HTR-8/SVneo (cell line): ENCODE data around the gene PPP6R2.
A peak's percentile ranks its signal among the peaks of the same experiment; 100 is the strongest.
"Not testable (repeated sequence)": the region's sequence is repeated elsewhere in the genome, so short reads cannot be mapped to it uniquely, and the experiment has no call there.

Source experiments
- DNase-seq: peaks from one replicate; pipeline ENCODE4 v3.0.0; 2011; ENCODE audit warnings: low spot score, mixed read lengths; ENCODE audit not compliant: insufficient read length
- FAIRE-seq: peaks from 2 replicates; lab custom pipeline; 2011; peaks lifted over from hg19 to GRCh38; lab: Jason Lieb, UNC

PPP6R2 gene

DNA sequence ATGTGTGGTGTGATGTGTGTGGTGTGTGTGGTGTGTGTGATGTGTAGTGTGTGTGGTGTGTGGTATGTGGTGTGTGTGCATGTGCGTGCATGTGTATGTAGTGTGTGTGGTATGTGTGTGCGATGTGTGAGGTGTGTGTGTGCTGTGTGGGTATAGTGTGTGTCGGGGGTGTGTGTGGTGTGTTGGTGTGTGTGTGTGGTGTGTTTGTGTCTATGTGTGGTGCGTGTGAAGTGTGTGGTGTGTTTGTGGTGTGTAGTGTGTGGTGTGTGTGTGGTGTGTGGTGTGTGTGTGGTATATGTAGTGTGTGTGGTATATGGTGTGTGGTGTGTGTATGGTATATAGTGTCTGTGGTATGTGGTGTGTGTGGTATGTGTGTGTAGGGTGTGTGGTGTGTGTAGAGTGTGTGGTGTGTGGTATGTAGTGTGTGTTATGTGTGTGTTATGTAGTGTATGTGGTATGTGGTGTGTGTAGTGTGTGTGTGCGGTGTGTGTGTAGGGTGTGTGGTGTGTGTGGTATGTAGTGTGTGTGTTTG is 5.0 kb upstream of the PPP6R2 start:
- FAIRE-seq (no peak), DNase-seq (no peak)

- DNase-seq (no peak), FAIRE-seq (no peak)
Measured at GRCh38 chr22:50338860-50339462, 4.2 kb upstream of the PPP6R2 start.

DNA sequence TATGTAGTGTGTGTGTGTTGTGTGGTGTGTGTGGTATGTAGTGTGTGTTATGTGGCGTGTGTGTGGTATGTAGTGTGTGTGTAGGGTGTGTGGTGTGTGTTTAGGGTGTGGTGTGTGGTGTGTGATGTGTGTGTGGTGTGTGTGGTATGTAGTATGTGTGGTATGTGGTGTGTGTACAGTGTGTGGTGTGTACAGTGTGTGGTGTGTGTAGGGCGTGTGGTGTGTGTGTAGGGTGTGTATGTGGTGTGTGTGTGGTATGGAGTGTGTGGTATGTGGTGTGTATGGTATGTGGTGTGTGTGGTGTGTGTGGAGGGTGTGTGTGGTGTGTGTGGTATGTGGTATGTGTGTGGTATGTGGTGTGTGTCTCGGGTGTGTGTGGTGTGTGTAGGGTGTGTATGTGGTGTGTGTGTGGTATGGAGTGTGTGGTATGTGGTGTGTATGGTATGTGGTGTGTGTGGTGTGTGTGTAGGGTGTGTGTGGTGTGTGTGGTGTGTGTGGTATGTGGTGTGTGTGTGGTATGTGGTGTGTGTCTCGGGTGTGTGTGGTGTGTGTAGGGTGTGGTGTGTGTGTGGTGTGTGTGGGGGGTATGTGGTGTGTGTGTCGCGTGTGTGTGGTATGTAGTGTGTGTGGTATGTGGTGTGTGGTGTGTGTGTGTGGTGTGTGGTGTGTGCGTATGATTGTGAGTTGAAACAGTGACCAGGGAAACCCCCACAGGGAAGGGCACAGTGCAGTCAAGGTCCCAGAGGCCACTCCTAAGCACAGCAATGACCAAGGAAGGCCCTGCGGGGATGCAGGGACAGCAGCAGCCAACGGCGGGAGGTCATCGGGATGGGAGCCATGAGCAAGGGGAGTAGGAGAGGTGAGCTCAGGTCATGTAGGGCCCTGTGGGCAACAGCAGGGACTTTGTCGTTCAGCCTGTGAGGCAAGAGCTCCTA is 2.9 kb upstream of the PPP6R2 start:
- FAIRE-seq = peak; percentile 100

DNA sequence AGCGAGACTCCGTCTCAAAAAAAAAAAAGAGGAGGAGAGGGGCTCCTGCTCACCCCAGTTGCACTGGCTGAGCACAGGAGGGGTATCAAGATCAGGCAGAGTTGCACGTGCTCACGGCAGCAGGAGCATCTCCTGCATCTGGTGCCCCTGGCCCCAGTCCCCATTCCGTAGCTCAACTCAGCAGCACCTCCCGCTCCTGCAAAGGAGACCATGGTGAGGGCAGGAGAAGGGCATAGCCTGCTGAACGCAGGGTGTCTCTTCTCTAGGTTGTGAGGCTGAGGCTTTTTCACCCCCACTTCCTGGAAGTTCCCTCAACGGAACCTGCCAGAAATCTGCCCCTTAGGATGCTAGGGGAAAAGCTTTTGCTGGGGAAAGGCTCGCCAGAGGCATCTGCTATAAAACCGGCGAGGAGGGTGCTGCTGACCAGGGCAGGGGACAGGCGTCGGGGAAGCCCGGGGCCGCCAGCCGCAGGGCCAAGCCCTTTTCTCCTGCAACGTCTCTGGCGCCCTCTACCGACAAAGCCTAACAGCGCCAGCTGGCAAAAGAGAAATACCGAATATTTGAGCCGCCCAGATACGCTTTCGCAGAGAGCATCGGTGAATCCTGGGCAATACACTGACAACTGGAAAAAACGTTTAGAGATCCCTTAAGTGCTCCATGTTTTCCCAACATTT is 1.0 kb upstream of the PPP6R2 start:
- peak; percentile 80 for DNase-seq
- FAIRE-seq = no peak

More for the DNA sequence above, 2.9 kb upstream of the PPP6R2 start:
- DNase-seq = no peak

GRCh38 chr22:50343541-50343935 is 411 bp downstream of the PPP6R2 start:
- no peak for FAIRE-seq
- no peak for DNase-seq

GRCh38 chr22:50346470-50346869 is 3.3 kb downstream of the PPP6R2 start:
- no peak for DNase-seq
- no peak for FAIRE-seq

- DNase-seq (no peak), FAIRE-seq (no peak)
Measured at GRCh38 chr22:50347157-50347556, 4.0 kb downstream of the PPP6R2 start.

DNA sequence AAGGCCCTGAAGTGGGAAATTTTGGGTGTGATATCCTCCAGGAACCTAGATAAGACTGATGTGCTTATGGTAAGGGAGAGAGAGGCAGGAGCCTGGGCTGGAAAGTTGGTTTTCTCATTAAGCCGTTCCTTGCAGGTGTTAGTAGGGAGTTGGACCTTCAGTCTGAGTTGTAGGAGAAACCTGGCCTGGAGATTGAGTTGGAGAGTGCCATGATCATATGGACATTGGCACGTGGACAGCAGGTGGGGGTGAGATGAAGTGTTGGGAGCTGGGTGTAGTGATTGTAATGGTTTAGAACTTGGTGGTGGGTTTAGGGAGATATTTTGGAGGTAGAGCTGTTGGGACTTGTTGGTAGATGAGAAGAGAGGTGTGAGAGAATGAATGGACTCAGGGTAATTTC is 4.9 kb downstream of the PPP6R2 start:
- no peak for DNase-seq
- FAIRE-seq = no peak

GRCh38 chr22:50356186-50356585 is 13.1 kb downstream of the PPP6R2 start:
- DNase-seq = no peak
- FAIRE-seq = no peak

DNA sequence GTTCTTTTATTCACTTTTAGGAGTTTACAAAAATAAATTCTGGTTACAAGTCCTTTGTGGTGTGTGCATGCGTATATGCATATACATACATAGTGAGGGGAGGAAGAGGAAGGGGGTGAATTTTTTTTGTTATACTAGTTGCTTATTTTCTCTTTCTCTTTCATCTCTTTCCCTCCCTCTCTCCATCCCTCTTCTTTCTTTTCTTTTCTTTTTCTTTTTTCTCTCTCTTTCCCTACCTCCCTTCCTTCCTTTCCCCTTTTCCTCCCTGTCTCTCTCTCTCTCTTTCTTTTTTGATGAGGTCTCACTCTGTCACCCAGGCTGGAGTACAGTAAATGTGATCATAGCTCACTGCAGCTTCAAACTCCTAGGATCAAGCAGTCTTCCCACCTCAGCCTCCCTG is 14.1 kb downstream of the PPP6R2 start:
- FAIRE-seq (no peak), DNase-seq (no peak)

- no peak for FAIRE-seq
- no peak for DNase-seq
Measured at GRCh38 chr22:50357756-50358155, 14.6 kb downstream of the PPP6R2 start.

DNA sequence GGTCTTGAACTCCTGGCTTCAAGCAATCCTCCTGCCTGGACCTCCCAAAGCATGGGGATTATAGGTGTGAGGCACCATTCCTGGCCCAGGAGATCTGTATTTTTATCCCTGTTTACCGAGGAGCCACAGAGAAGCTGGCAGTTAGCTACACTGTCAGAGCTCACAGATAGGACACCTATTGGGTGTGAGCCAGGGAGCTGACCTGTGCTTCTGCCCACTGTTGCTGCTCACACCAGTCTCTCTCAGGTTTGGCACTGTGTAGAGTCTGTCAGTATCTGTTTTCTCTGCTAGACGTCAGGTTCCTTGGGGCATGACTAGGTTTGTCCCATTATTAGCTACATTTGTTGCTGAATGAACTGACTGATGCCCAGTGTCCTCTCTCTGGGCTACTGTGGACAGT is 17.5 kb downstream of the PPP6R2 start:
- FAIRE-seq (no peak), DNase-seq (no peak)

GRCh38 chr22:50361222-50361621 is 18.1 kb downstream of the PPP6R2 start:
- DNase-seq (no peak), FAIRE-seq (no peak)

- FAIRE-seq (no peak), DNase-seq (no peak)
Measured at GRCh38 chr22:50361688-50362087, 18.6 kb downstream of the PPP6R2 start.

- no peak for FAIRE-seq
- DNase-seq = no peak
Measured at GRCh38 chr22:50363166-50363802, 20.2 kb downstream of the PPP6R2 start.

DNA sequence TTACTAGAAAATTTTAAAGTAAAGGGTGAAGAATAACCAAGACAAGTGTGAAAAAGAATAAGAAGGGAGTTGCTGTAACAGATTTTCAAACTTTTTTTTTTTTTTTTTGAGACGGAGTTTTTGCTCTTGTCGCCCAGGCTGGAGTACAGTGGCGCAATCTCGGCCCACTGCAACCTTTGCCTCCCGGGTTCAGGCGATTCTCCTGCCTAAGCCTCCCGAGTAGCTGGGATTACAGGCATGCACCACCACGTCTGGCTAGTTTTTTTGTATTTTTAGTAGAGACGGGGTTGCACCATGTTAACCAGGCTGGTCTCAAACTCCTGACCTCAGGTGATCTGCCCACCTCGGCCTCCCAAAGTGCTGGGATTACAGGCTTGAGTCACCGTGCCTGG is 20.7 kb downstream of the PPP6R2 start:
- not testable (repeated sequence) for DNase-seq, FAIRE-seq

DNA sequence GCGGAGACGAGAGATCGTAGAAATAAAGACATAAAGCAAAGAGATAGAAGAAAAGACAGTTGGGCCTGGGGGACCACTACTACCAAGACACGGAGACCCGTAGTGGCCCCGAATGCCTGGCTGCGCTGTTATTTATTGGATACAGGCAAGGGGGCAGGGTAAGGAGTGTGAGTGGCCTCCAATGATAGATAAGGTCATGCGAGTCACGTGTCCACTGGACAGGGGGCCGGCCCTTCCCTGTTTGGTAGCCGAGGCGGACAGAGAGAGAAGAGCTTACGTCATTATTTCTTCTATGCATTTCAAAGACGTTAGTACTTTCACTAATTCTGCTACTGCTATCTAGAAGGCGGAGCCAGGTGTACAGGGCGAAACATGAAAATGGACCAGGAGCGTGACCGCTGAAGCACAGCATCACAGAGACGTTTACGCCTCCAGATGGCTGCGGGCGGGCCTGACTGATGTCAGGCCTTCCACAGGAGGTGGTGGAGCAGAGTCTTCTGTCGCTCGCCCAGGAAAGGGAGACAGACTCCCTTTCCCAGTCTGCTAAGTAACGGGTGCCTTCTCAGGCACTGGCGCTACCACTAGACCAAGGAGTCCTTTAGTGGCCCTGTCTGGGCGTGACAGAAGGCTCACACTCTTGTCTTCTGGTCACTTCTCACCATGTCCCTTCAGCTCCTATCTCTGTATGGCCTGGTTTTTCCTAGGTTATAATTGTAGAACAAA is 24.8 kb downstream of the PPP6R2 start:
- no peak for FAIRE-seq
- DNase-seq = no peak

GRCh38 chr22:50371101-50371648 is 28.0 kb downstream of the PPP6R2 start:
- FAIRE-seq = no peak

DNA sequence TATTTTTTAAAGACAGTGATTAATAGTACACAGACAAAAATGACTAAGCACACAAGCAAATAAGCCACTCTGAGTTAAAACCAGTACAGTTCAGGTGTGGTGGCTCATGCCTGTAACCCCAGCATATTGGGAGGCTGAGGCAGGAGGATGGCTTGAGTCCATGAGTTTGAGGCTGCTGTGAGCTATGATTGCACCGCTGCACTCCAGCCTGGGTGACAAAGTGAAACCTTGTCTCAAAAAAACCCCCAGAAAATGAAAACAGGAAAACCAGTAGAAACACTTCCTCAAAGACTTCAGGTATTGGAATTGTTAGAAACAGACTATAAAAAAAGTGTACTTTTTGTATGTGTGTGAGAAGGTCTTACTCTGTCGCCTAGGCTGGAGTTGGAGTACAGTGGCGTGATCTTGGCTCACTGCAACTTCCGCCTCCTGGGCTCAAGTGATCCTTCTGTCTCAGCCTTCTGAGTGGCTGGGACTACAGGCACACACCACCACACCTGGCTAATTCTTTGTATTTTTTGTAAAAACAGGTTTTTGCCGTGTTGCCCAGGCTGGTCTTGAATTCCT is 33.0 kb downstream of the PPP6R2 start:
- DNase-seq = no peak
- FAIRE-seq = peak; percentile 16

More at GRCh38 chr22:50371101-50371648, 28.0 kb downstream of the PPP6R2 start:
- DNase-seq = no peak
